H9 (cell line): ENCODE data around the gene SLC25A22. TPM values are rescaled to one million over a fixed set of nuclear protein-coding genes. Genes with fewer than 3 reads are reported as not detected.

Experiments
- DNase-seq: peaks from one replicate; pipeline ENCODE4 v3.0.0-alpha.2; 2017
- H2AFZ ChIP-seq: one replicate; pipeline ENCODE4 v1.6.1; 2013; ENCODE audit warnings: mild to moderate bottlenecking, low read length, control low read depth, moderate library complexity
- H2AK5ac ChIP-seq: 2 replicates; pipeline ENCODE4 v1.6.1; 2013; ENCODE audit warnings: low read length, control low read depth, mixed read lengths; ENCODE audit not compliant: insufficient read length
- H2BK120ac ChIP-seq: one replicate; pipeline ENCODE4 v1.6.1; 2013; ENCODE audit warnings: low read depth, mild to moderate bottlenecking, low read length, control low read depth, inconsistent platforms; ENCODE audit not compliant: poor library complexity, severe bottlenecking
- H2BK12ac ChIP-seq: 2 replicates; pipeline ENCODE4 v1.6.1; 2013; ENCODE audit warnings: low read length, control low read depth, mixed read lengths, low read depth; ENCODE audit not compliant: insufficient read length
- H2BK15ac ChIP-seq: 2 replicates; pipeline ENCODE4 v1.6.1; 2013; ENCODE audit warnings: low read depth, low read length, control low read depth
- H2BK20ac ChIP-seq: one replicate; pipeline ENCODE4 v1.6.1; 2013; ENCODE audit warnings: low read depth, mild to moderate bottlenecking, low read length, control low read depth, inconsistent platforms; ENCODE audit not compliant: poor library complexity, severe bottlenecking
- H2BK5ac ChIP-seq: 2 replicates; pipeline ENCODE4 v1.6.1; 2013; ENCODE audit warnings: low read length, control low read depth, mixed read lengths; ENCODE audit not compliant: insufficient read length
- H3K14ac ChIP-seq: 2 replicates; pipeline ENCODE4 v1.6.1; 2013; ENCODE audit warnings: low read length, control low read depth; ENCODE audit not compliant: insufficient read depth
- H3K18ac ChIP-seq: 2 replicates; pipeline ENCODE4 v1.6.1; 2013; ENCODE audit warnings: low read depth, mild to moderate bottlenecking, mixed read lengths, low read length, control low read depth; ENCODE audit not compliant: insufficient read length
- H3K23ac ChIP-seq: 2 replicates; pipeline ENCODE4 v1.6.1; 2013; ENCODE audit warnings: low read length, control low read depth, mixed read lengths, low read depth; ENCODE audit not compliant: insufficient read length
- H3K23me2 ChIP-seq: 2 replicates; pipeline ENCODE4 v1.6.1; 2013; ENCODE audit warnings: low read depth, mild to moderate bottlenecking, mixed read lengths, low read length, control low read depth; ENCODE audit not compliant: insufficient read length, poor library complexity, severe bottlenecking
- H3K27ac ChIP-seq: 2 replicates; pipeline ENCODE4 v1.5.1; 2013; ENCODE audit warnings: low read length, control low read depth, mixed read lengths, low read depth; ENCODE audit not compliant: insufficient read length
- H3K27me3 ChIP-seq: 2 replicates; pipeline ENCODE4 v1.6.1; 2013; ENCODE audit warnings: low read length, control low read depth, inconsistent platforms; ENCODE audit not compliant: insufficient read depth
- H3K4ac ChIP-seq: 2 replicates; pipeline ENCODE4 v1.6.1; 2013; ENCODE audit warnings: low read depth, mild to moderate bottlenecking, control low read depth, inconsistent platforms, low read length, moderate library complexity
- H3K4me1 ChIP-seq: 2 replicates; pipeline ENCODE4 v1.6.1; 2013; ENCODE audit warnings: low read length, control low read depth, inconsistent platforms; ENCODE audit not compliant: insufficient read depth
- H3K4me2 ChIP-seq: 2 replicates; pipeline ENCODE4 v1.6.1; 2013; ENCODE audit warnings: low read length, control low read depth, mixed read lengths; ENCODE audit not compliant: insufficient read length, insufficient read depth
- H3K56ac ChIP-seq: 2 replicates; pipeline ENCODE4 v1.6.1; 2013; ENCODE audit warnings: low read depth, mild to moderate bottlenecking, mixed read lengths, low read length, control low read depth; ENCODE audit not compliant: insufficient read length
- H3K79me1 ChIP-seq: 2 replicates; pipeline ENCODE4 v1.6.1; 2013; ENCODE audit warnings: low read depth, mild to moderate bottlenecking, moderate library complexity, low read length, control low read depth, inconsistent platforms; ENCODE audit not compliant: insufficient read depth, poor library complexity, severe bottlenecking
- H3K79me2 ChIP-seq: 2 replicates; pipeline ENCODE4 v1.6.1; 2013; ENCODE audit warnings: low read length, control low read depth, inconsistent platforms; ENCODE audit not compliant: insufficient read depth
- H3K9ac ChIP-seq: 2 replicates; pipeline ENCODE4 v1.6.1; 2013; ENCODE audit warnings: low read length, control low read depth, mixed read lengths; ENCODE audit not compliant: insufficient read length; ENCODE audit errors: extremely low read depth
- H3K9me3 ChIP-seq: one replicate; pipeline ENCODE4 v1.6.1; 2013; ENCODE audit warnings: low read depth, low read length, inconsistent platforms; ENCODE audit not compliant: control insufficient read depth
- H3T11ph ChIP-seq: one replicate; pipeline ENCODE4 v1.6.1; 2013; ENCODE audit warnings: mild to moderate bottlenecking, low read length, control low read depth, inconsistent platforms
- H4K20me1 ChIP-seq: one replicate; pipeline ENCODE4 v1.6.1; 2013; ENCODE audit not compliant: control insufficient read depth, insufficient read length, insufficient read depth
- H4K5ac ChIP-seq: 2 replicates; pipeline ENCODE4 v1.6.1; 2013; ENCODE audit warnings: low read depth, mild to moderate bottlenecking, mixed read lengths, low read length, control low read depth; ENCODE audit not compliant: insufficient read length
- H4K8ac ChIP-seq: replicated peaks from 2 replicates; pipeline ENCODE4 v1.6.1; 2013; ENCODE audit warnings: low read length, control low read depth, mixed read lengths, low read depth; ENCODE audit not compliant: insufficient read length
- H4K91ac ChIP-seq: 2 replicates; pipeline ENCODE4 v1.6.1; 2013; ENCODE audit warnings: low read depth, mild to moderate bottlenecking, moderate library complexity, mixed read lengths, low read length, control low read depth; ENCODE audit not compliant: insufficient read length
- H3K27ac Mint-ChIP-seq, 3 experiments: 2 replicates in 2 of 3; 3 replicates in 1 of 3; pipeline ENCODE4 v1.8.0; 2020 to 2021; ENCODE audit warnings: mixed read lengths in 3 of 3, mild to moderate bottlenecking in 1 of 3, moderate library complexity in 1 of 3
- H3K27me3 Mint-ChIP-seq: 2 replicates; pipeline ENCODE4 v1.8.0; 2021; ENCODE audit warnings: low read depth, mild to moderate bottlenecking, moderate library complexity, mixed read lengths
- H3K36me3 Mint-ChIP-seq, 3 experiments: 2 replicates in 2 of 3; 3 replicates in 1 of 3; pipeline ENCODE4 v1.8.0; 2020 to 2021; ENCODE audit warnings: low read depth in 3 of 3, mixed read lengths in 3 of 3; ENCODE audit not compliant: insufficient read depth in 1 of 3
- H3K4me1 Mint-ChIP-seq, 2 experiments: 2 replicates each; pipeline ENCODE4 v1.8.0; 2020; ENCODE audit warnings: mixed read lengths in 2 of 2
- H3K4me3 Mint-ChIP-seq, 2 experiments: 2 replicates in 1 of 2; 3 replicates in 1 of 2; pipeline ENCODE4 v1.8.0; 2020 to 2021; ENCODE audit warnings: mild to moderate bottlenecking in 2 of 2, mixed read lengths in 2 of 2, moderate library complexity in 1 of 2
- H3K9me3 Mint-ChIP-seq, 2 experiments: 2 replicates in 1 of 2; 3 replicates in 1 of 2; pipeline ENCODE4 v1.8.0; 2020; ENCODE audit warnings: mild to moderate bottlenecking in 2 of 2, mixed read lengths in 2 of 2, moderate library complexity in 1 of 2
- WGBS: extraction: QIAGEN DNeasy Blood & Tissue Kit; methylation state at CpG from one replicate; pipeline ENCODE4 v1.1.7; 2013; ENCODE audit warnings: missing lambda C conversion rate, low lambda C conversion rate, mixed read lengths; ENCODE audit not compliant: insufficient read length; ENCODE audit errors: extremely low coverage; 5-methylcytosine and 5-hydroxymethylcytosine counted together
- total RNA-seq: library from RNA; stranded (reverse); gene quantifications from 2 replicates; pipeline ENCODE4 v1.2.1, GENCODE V29; 2021
- TF ChIP-seq, protein P1 (sequence below): fragments of 200-600 bp; sonication (generic); conservative IDR thresholded peaks from 3 replicates; pipeline ENCODE4 v1.8.0; 2021; ENCODE audit warnings: antibody characterized with exemption, mild to moderate bottlenecking

The SLC25A22 gene
- total RNA-seq, 1 experiment from 2014 or later, result 51.9 TPM

DNA sequence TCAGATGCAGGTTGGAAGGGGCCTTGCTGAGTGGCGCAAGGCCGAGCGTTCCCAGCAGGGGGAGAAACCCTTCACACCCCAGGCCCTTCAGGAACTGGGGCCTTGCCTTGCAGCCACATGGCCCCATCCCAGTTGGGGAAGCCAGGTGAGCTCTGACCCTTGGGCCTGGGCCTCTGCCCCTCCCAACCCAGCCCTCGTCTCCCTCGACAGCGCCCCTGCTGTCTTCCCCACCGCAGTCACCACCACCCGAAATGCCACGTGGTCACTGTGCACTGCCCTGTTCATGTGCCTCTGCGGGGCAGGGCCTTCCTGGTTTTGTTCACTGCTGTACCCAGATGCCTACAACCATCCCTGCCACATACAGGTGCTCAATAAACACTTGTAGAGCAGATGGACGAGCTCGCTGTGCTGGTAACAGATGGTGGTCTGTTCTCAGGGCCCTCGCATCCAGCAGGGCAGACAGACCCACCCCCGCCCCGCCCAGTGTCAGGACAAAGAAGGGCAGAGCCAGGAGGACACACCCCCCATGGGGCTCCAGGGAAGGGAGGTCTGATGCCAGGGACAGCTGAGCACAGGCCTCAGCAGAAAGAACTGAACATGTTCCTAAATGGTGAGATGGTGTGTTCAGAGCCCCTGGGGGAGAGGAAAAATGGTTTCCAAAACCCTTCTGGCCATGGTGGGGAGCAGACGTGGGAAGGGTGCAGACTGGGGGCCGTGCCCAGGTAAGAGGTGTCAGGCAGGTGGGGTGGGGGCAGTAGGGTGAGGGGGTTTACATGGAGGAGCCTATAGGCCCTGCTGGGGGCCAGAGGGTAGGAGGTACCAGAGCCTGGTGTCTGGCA lies 40.6 kb upstream of the SLC25A22 start:
- Histone ChIP-seq H2AFZ (no peak overlapping the region), H3K4ac (no peak overlapping the region), H2BK12ac (no peak overlapping the region), H2BK20ac (no peak overlapping the region), H3K27me3 (no peaks in the 10 kb centered on the region), H3K79me1 (peaks cover 2% of the 10 kb centered on the region), H2BK15ac (no peak overlapping the region), H4K5ac (no peak overlapping the region), H2BK5ac (no peak overlapping the region), H3K79me2 (no peaks in the 10 kb centered on the region; the same call in 1 of the 2 replicates), H2BK120ac (no peak overlapping the region), H3K9ac (no peak overlapping the region), H3K9me3 (no peaks in the 10 kb centered on the region), H3K18ac (no peak overlapping the region), H3K27ac (no peak overlapping the region), H4K8ac (no peak overlapping the region), H3K4me2 (no peak overlapping the region), H3K23me2 (peaks cover 6% of the 10 kb centered on the region), H2AK5ac (no peak overlapping the region), H3T11ph (no peak overlapping the region), H3K56ac (no peak overlapping the region), H3K4me1 (no peaks in the 10 kb centered on the region), H3K23ac (no peak overlapping the region), H4K91ac (no peak overlapping the region), H3K14ac (no peak overlapping the region), H4K20me1 (no peaks in the 10 kb centered on the region)
- H3K4me3 Mint-ChIP-seq, result peak overlapping the region in 1 of 2 experiments; percentile 24; a peak in 2 of 5 replicates
- peaks cover 16 to 29% of the 10 kb centered on the region in 2 experiments for H3K4me1 Mint-ChIP-seq
- peak overlapping the region in 2 of 3 experiments; percentile 53 to 70; a peak in 2 of 7 replicates for H3K27ac Mint-ChIP-seq
- H3K9me3 Mint-ChIP-seq, result no peaks in the 10 kb centered on the region
- H3K36me3 Mint-ChIP-seq, result peaks cover 10 to 52% (median 46%) of the 10 kb centered on the region in 3 experiments; a peak in 6 of 7 replicates
- no CpG with 5 or more reads among the region's 17 CpGs for WGBS
- no peaks in the 10 kb centered on the region for H3K27me3 Mint-ChIP-seq
- TF ChIP-seq, protein P1, sequence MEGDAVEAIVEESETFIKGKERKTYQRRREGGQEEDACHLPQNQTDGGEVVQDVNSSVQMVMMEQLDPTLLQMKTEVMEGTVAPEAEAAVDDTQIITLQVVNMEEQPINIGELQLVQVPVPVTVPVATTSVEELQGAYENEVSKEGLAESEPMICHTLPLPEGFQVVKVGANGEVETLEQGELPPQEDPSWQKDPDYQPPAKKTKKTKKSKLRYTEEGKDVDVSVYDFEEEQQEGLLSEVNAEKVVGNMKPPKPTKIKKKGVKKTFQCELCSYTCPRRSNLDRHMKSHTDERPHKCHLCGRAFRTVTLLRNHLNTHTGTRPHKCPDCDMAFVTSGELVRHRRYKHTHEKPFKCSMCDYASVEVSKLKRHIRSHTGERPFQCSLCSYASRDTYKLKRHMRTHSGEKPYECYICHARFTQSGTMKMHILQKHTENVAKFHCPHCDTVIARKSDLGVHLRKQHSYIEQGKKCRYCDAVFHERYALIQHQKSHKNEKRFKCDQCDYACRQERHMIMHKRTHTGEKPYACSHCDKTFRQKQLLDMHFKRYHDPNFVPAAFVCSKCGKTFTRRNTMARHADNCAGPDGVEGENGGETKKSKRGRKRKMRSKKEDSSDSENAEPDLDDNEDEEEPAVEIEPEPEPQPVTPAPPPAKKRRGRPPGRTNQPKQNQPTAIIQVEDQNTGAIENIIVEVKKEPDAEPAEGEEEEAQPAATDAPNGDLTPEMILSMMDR, result peak; percentile 56
- peak; percentile 72 for DNase-seq
